SIG-M5 treated with dmso at 0.1 percent for 504 hours (cell line): ENCODE measurements around the gene CDC14B.

Experiments used
- DNase-seq: peaks from one replicate; lab custom pipeline; 2025; ENCODE audit not compliant: unreplicated experiment; lab: John Stamatoyannopoulos, UW

CDC14B gene

DNA sequence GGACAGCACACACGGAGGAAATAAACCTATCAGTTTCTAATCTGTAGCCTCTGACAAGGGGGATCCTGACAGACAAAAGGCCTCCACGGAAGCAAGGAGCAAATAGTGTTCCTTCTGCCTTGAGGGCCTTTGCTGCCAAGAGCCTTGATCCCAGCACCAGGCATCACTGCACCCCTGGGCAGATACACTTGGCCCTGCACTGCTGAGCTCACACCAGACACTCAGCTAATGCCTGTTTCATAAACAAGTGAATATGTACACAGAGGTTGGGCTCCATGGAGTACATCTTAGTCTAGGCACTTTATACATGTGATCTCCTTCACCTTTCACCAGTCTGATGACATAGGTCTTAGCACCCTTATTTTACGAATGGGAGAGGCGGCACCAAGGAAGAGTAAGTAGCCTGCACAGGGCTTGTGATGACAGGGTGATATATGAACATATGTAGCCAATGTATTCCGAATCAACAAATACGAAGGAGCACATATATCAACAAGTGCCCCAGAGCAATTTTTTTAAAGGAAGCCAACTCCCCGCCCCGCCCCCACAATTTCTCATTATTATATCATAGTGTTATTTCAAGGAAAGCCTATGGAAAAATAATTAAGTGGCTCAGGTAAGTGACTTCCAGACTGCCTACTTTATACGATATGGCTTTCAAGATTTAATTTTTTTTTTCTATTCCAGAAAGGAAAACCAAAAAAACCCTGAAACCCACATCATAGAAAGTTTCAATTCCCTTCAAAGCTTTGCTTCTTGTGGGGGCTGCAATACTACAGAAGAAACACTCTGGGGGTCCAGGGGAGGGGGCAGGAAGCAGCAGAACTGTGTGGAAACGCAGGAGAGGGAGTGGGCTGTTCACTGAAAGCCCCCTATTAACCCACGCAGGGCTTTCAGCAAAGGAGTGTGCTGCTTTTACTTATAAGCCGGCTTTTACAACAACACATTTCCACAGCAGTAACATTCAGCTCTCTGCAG lies 32.0 kb downstream of the CDC14B start:
- DNase-seq, result no peak

DNA sequence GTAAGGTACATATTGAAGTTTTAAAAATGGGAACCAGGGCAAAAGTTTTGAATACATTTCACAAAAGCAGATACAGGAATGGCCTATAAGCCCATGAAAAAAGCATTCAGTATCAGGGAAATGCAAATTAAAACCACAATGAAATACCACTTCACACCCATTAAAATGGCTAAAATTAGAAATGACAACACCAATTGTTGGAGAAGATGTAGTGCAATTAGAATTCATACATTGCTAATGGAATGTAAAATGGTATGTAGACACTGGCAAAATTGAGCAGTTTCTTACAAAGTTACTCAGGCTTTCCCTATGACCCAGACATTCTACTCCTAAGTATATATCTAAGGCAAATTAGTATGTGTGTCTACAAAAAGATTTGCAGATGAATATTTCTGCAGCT lies 34.2 kb downstream of the CDC14B start:
- no peak for DNase-seq

DNA sequence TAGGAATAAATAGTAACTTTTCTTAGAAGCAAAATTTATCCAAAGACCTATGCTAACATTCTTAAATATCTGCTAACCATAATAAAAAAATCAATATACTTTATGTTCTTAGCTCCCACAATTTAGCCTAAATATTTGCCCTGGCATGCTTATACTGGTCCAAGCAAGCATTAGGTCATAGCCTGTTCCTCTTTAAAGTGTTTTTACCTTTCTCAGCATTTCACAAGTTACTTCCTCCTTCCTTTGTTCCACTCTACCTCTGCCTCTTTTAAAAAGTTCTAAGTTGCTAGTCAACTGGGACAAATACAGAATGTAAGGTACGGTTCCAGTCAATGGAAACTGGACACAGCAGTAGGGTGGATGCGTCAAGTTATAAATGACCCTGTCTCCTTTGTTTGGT lies 37.4 kb downstream of the CDC14B start:
- peak; percentile 17 for DNase-seq

DNA sequence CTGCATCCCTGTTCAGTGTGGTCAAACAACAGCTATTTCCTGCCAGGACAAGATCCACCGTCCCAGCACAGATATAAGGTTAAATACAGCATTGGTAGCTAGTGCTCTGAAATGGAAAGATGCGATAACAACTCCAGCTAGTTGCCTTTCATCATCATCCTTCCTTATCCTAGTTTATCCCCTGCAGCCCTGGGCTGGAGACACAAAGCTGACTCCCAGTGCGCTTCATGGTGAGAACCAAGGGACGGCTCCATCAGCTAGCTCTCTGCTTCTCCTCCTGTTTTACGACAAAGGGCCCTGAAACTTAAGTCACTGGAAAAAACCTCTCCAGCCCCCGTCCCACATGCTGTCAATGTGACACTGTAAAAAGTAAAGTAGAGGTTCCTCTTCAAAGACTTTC lies 37.9 kb downstream of the CDC14B start:
- no peak for DNase-seq

DNA sequence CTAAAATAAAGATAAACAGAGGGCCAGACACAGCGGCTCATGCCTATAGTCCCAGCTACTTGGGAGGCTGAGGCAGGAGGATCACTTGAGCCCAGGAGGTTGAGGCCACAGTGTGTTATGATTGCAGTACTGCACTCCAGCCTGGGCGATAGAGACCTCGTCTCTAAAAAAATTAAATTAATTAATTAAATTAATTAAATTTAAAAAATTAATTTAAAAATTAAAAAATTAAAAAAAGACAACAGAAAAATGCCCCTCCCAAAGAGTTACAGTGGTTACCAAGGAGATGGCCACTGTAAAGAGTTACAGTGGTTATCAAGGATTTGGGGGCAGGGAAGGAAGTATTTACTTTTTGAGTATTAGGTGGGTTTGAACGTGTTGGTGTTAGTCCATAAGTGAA lies 38.3 kb downstream of the CDC14B start:
- no peak for DNase-seq

DNA sequence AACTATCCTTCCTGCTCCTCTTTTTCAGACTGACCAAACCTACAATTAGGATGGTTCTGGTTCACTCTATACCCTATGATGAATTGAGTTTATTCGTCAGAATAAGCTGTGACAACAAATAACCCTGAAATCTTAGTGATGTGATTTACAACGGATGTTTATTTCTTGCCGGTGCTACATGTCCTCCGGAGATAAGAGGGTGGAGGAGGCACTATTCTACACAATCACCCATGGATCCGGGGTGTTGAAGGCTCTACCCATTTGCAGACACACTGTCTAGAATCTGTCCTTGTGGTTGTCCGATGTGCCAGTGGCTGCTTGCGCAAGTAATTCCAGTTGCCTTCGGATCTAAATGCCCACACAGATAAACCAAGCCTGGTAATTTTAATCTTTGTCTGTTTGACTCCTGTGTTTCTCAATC lies 44.7 kb downstream of the CDC14B start:
- DNase-seq, result no peak

DNA sequence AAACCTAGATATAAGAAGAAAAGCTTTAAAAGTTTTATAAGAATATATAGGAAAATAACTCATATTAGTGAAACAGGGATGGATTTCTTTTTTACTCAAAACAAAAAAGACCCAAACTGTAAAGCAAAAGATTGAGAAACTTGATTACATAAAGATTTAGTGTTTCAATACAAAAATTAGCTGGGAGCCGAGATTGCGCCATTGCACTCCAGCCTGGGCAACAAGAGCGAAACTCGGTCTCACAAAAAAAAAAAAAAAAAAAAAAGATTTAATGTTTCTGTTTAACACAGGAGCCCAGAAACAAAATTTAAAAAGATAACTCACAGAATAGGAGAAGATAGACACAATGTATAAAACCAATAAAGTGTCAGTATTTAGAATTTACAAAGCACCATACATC lies 45.2 kb downstream of the CDC14B start:
- DNase-seq, result no peak

DNA sequence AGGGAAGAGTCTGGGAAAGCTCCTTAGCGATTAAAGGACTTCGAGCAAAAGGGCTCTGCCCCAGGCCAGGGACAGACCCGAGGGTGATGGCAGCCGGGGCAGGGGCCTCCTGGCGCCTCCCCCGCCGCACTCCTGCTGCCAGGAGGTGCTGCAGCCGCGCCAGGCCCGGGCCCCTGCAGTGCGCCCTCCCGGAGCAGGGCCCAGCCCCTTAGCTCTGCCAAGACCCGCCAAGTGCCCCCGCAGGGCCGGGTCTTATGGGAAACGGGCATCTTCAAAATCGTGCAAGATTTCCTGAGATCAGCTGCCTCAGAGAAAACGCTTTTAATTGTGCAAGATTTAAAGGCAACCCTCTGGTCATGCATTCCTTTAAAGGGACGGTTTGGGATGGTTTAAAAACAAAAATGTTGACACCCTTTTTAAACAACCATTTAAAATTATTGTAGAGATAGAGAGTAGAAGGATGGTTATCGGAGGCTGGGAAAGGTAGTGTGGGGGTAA lies 52.4 kb downstream of the CDC14B start:
- DNase-seq, result no peak

DNA sequence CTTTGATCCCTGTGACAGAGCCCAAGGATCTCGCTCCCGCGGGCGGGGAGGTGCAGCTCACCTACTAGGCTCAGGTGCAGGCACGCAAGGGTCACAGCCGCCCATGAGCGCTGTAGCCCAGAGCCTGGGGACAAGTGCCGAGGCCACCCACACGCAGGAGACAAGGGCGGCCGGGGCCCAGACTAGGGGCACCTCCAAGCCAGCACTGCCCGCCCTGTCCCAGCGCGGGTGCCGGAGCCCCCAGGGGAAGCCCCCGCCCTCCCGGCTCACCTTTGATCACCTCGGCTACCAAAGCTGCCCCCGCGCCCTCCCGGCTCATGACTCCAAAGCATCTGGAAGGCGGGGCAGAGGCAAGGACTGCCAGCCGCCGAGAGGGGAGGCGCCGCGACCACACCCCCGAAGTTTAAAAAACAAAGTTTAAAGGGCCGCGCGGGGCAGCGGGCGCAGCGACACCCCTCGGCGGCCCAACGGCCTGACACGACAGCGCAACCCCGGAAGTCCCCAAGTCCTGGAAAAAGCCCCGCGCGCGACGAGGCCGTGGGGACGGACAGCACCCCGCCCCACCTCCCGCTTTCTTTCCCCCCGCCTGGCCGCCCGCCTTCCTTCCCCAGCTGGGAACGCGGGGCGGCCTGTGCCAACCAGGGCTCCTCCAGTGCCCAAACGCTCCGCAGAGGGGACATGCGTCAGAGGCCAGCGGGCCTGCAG lies 53.0 kb downstream of the CDC14B start:
- DNase-seq, result peak; percentile 60

DNA sequence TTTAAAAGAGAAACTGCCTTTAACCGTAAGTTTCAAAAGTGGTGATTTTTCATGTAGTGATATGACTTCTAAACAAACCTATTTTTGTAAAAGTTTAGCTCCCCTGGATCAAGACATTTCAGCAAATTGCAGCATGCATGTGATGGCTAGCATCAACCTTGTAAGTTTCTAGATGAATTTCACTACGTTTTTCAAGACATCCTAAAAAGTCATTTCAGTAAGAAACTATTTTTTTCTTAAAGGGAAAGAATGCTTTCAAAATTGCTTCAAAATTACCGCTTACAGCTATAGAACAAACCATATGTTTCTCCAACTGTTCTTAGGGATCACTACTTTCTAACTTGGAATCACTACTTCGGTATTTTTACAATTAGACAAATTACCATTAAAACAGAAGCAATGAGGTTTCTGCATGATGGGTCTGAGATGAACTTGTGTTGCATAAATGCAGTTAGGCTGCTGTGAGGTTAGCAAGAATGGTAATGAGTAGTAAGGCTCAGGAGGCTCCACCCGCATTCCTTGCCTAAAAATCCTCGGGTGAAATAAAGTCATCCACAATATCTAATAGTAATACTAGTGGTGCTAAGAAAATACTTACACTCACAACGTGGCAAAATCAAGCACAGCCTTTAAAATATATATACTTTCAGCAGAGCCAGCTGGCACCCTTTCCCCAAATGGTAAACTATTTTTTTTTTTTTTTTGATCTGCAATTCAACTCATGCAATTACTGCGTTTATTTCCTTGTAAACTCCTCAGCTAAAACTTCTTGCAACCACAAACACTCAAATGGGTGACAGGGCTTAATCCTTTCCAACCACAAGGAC lies 53.8 kb downstream of the CDC14B start:
- peak; percentile 11 for DNase-seq

DNA sequence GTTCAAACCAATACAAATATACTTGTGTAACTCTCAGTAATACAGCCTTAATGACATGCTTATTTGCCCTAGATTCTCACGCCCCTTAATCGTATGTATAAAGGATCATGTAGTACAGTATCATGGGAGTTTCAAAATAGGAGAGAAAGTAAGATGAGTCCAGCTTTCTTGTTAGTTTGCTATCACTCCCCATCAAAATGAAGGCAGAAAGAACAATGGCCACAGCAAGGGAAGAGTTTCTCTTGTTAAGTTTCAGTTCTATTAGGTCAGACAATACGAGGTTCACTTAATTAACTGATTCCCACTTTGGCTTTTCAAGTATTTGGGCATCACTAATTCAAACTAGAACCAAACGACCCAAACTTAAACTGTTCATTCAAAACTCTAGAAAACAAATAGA lies 55.4 kb downstream of the CDC14B start:
- no peak for DNase-seq

DNA sequence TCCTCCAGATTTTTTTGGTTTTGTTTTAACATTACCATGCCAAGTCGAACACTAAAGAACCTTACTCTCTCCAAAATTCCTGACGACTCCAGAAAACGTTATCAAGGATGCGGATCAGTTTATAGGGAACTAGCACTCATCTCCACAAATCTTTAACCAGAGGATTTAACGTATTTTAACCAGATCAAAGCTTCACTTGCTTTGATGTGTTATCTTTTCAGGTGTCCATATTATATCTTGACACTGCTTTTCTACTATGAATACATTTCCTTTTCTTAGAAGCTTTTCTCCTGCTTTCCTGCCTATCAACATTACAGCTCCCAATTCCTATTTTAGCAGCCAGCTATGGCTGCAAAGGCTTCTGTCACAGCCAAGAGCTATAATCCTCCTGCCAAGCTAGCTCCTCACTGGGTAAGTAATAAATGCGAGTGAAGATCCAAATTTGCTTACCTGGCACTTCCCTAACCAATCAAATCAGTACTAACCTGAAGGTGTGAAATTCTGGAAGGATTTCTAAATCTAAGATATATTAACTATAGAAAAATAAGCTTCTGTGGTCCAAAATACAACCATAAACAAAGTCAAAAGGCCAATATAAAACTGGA lies 60.2 kb downstream of the CDC14B start:
- DNase-seq, result no peak

DNA sequence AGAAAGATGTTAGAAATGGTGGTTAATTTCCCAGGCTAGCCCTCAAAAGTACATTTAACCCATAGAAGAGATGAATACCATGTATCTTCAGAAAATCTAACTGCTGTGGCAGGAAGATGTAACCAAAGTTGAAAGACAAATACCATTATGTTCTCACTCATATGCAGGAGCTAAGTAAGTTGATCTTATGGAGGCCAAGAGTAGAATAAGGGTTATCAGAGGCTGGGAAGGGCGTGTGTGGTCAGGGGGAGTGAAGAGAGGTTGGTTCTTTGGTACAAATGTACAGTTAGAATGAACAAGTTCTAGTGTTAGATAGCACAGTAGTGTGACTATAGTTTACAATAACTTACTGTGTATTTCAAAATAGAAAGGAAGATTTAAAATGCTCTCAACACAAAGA lies 61.7 kb downstream of the CDC14B start:
- no peak for DNase-seq

DNA sequence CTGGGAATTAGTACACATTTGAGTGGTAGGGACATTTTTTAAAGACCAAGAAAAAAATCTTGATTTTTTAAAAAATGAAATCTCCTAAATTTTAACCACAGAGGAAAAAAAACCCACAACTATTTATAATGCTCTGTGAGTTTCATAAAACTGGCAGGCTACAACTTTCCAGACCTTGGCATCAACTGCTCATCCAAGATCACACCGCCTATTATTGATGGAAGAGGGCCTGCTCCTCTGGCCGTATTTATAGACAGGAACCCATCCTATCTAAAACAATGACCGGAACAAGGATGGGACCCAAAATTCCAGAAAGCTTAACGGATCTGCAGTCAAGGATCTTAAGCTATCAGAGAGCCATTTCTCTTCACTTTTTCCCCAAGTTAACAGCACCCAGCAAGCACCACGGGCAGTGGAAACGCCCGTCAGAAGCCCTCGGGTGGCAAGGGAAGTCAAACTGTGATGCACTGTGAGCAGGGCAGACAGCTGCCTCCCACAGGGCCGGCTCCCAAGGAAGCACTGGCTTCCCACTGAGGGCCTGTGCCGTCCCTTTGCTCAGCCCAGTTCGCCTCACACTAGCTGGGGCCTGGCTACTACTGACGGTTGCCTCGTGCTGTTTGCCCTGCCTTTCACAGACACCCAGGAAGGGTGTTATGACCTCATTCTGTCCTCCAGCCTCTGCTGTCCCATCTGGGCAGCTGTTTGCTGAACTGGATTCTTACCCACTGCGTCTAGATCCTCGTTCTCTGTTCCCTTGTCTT lies 62.8 kb downstream of the CDC14B start:
- no peak for DNase-seq

DNA sequence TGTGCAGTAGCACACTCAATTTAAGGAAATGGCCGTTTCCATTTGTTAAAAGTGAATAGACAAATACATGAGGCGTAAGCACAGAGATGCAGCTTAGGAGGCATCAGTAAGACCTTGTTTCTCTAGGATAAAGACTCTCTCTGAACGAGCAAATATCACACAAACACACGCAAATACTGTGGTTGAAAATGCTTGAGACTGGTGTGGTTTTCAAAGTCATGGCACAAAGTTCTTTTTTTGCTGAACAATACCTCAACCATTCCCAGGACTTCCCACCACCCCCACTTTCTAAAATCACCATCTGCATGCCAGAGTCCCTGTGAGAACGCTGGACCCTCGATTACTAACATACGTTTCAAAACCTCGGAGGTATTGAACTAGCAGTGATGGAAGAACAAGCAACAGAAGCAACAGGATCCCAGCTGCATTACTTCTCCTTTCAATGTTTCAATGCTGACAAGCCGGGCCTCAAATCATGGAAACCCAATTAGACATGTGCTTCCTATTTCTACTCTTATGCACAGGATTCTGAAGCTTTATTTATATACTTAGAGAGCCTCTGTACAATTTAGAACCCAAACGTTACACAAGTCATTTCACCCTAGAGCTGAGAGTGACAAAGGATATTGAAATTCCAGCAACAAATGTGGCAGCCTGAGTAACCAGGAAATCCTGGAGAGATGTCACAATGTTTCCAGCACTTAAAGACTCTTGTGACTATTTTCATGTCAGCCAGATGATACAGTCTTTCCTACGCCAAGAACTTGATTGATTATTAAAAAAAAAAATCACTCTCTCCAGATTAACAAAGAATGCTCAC lies 63.9 kb downstream of the CDC14B start:
- DNase-seq, result peak; percentile 29

DNA sequence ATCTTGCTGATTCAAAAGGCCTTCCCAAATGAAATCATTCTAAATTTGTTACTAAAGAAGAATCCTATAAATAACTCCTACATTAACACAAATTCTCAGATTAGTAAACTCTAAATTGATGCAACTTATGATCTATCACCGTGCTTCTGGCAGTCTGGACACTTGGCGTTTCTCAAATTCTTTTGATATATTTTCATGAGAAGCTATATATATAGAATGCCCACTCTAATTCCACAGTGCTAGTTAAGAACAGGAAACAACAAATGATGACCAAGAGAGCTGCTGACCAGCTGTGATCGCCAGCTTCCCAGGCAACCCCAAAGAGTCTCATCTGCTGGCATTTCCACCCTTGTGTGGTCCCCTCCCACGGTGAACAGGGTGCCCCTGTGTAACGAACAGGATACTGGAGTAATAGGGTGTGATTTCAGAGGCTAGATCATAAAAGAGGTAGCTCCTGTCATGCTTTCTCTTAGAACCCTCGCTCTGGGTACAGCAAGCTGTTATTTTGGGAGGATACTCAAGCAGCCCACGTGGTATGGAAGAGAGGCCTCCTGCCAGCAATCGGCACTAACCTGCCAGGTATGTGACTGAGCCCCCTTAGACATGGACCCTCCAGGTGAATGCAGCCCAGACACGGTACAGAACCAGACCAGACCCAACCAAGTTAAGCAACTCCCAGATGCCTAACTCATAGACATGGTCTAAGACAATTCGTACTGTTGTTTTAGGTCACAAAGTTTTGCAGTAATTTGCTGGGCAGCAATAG lies 64.7 kb downstream of the CDC14B start:
- no peak for DNase-seq

DNA sequence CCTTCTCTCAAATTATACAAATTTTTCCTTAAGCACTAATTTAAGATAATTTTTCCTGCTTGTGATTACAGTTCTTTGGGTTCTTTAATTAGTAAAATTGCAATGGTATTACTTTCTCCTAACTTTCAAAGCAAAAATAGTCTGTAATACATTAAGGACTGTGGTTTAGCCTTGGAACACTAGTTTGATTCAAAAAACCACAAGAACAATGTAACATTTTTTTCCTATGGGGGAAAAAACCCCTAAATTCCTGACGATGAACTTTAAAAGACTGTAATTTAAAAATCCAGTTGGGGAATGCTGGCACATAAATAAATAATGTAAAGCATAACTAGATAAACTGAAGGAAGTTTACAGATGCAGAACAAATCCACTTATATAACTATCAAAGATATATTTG lies 65.3 kb downstream of the CDC14B start:
- DNase-seq, result no peak

DNA sequence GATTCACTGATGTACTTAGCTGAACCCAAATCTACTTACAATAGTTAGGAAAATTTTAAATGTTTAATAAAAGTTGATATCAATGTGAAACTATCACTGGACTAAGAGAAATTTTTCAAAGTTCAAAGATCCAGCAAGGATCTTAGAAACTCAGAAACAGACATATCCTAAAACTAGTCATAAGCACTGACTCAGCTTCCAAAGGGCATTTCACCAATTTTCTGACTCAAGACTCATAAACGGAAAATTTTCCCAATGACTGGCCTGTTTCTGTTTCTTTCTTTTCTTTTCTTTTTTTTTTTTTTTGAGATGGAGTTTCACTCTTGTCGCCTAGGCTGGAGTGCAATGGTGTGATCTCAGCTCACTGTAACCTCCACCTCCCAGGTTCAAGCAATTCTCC lies 66.6 kb downstream of the CDC14B start:
- no peak for DNase-seq

DNA sequence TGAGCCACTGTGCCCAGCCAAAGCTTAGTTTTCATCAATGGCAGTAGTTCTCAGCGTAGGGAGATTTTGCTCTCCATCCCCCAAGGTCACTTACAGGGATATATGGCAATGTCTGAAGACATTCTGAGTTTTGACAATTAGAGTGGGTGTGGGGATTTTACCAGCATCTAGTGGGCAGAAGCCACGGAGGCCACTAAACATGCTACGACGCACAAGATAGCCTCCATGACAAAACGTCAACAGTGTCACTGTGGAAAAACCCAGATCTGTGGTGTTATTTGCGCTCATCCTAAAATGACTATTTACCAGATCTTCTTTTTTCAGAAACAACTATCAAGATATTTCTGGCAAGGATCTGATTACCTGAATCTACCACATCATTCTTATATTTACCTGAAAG lies 68.2 kb downstream of the CDC14B start:
- no peak for DNase-seq
